Liver (tissue), 3 donors: ENCODE measurements around the gene UPK3A.

ENCODE experiments used
- CTCF ChIP-seq: fragments of 150-350 bp; IDR thresholded peaks from 2 replicates; pipeline ENCODE4 v1.5.1; 2017; ENCODE audit warnings: improper control_type of control experiment, low read depth, low read length; ENCODE audit not compliant: missing input control
- GABPA ChIP-seq, 2 donors: IDR thresholded peaks in 1 of 2; conservative IDR thresholded peaks in 1 of 2; 2 replicates each; pipeline ENCODE4 v1.6.1; 2016; ENCODE audit warnings: antibody characterized with exemption in 2 of 2, mild to moderate bottlenecking in 1 of 2, moderate library complexity in 1 of 2
- MAX ChIP-seq: IDR thresholded peaks from 2 replicates; pipeline ENCODE4 v1.6.1; 2016; ENCODE audit warnings: antibody characterized with exemption
- RAD21 ChIP-seq, 2 donors: IDR thresholded peaks; 2 replicates each; pipeline ENCODE4 v1.6.1; 2016; ENCODE audit warnings: antibody characterized with exemption in 2 of 2, mild to moderate bottlenecking in 2 of 2
- REST ChIP-seq: IDR thresholded peaks from 2 replicates; pipeline ENCODE4 v1.6.1; 2016; ENCODE audit warnings: antibody characterized with exemption, mild to moderate bottlenecking
- RXRA ChIP-seq, 2 donors: IDR thresholded peaks; 2 replicates each; pipeline ENCODE4 v1.6.1; 2017 to 2018; ENCODE audit warnings: antibody characterized with exemption in 2 of 2, mild to moderate bottlenecking in 1 of 2
- SP1 ChIP-seq: IDR thresholded peaks from 2 replicates; pipeline ENCODE4 v1.6.1; 2018; ENCODE audit warnings: antibody characterized with exemption, mild to moderate bottlenecking
- TAF1 ChIP-seq: conservative IDR thresholded peaks from 2 replicates; pipeline ENCODE4 v1.6.1; 2016; ENCODE audit warnings: antibody characterized with exemption, mild to moderate bottlenecking
- YY1 ChIP-seq: IDR thresholded peaks from 2 replicates; pipeline ENCODE4 v1.6.1; 2016; ENCODE audit warnings: antibody characterized with exemption, mild to moderate bottlenecking
- donor health status: healthy.
- donor health status: healthy.

GRCh38 chr22:45292731-45293442, 8.1 kb downstream of the UPK3A start:
- TF ChIP-seq CTCF (no peak), TAF1 (no peak), MAX (no peak), REST (no peak), YY1 (no peak), RAD21 (IDR thresholded peaks at IDR 0.05) (no peak), GABPA (IDR thresholded peaks at IDR 0.05 in 1 of 2, conservative IDR thresholded peaks at IDR 0.05 in 1 of 2) (no peak), SP1 (no peak), RXRA (IDR thresholded peaks at IDR 0.05) (no peak)
